H9 (cell line): ENCODE results near the gene NPM3. TPM values are rescaled to one million over a fixed set of nuclear protein-coding genes. Genes with fewer than 3 reads are reported as not detected.

Source experiments
- DNase-seq: peaks from one replicate; pipeline ENCODE4 v3.0.0-alpha.2; 2017
- H2AFZ ChIP-seq: one replicate; pipeline ENCODE4 v1.6.1; 2013; ENCODE audit warnings: mild to moderate bottlenecking, low read length, control low read depth, moderate library complexity
- H2AK5ac ChIP-seq: 2 replicates; pipeline ENCODE4 v1.6.1; 2013; ENCODE audit warnings: low read length, control low read depth, mixed read lengths; ENCODE audit not compliant: insufficient read length
- H2BK120ac ChIP-seq: one replicate; pipeline ENCODE4 v1.6.1; 2013; ENCODE audit warnings: low read depth, mild to moderate bottlenecking, low read length, control low read depth, inconsistent platforms; ENCODE audit not compliant: poor library complexity, severe bottlenecking
- H2BK12ac ChIP-seq: 2 replicates; pipeline ENCODE4 v1.6.1; 2013; ENCODE audit warnings: low read length, control low read depth, mixed read lengths, low read depth; ENCODE audit not compliant: insufficient read length
- H2BK15ac ChIP-seq: 2 replicates; pipeline ENCODE4 v1.6.1; 2013; ENCODE audit warnings: low read depth, low read length, control low read depth
- H2BK20ac ChIP-seq: one replicate; pipeline ENCODE4 v1.6.1; 2013; ENCODE audit warnings: low read depth, mild to moderate bottlenecking, low read length, control low read depth, inconsistent platforms; ENCODE audit not compliant: poor library complexity, severe bottlenecking
- H2BK5ac ChIP-seq: 2 replicates; pipeline ENCODE4 v1.6.1; 2013; ENCODE audit warnings: low read length, control low read depth, mixed read lengths; ENCODE audit not compliant: insufficient read length
- H3K14ac ChIP-seq: 2 replicates; pipeline ENCODE4 v1.6.1; 2013; ENCODE audit warnings: low read length, control low read depth; ENCODE audit not compliant: insufficient read depth
- H3K18ac ChIP-seq: 2 replicates; pipeline ENCODE4 v1.6.1; 2013; ENCODE audit warnings: low read depth, mild to moderate bottlenecking, mixed read lengths, low read length, control low read depth; ENCODE audit not compliant: insufficient read length
- H3K23ac ChIP-seq: 2 replicates; pipeline ENCODE4 v1.6.1; 2013; ENCODE audit warnings: low read length, control low read depth, mixed read lengths, low read depth; ENCODE audit not compliant: insufficient read length
- H3K23me2 ChIP-seq: 2 replicates; pipeline ENCODE4 v1.6.1; 2013; ENCODE audit warnings: low read depth, mild to moderate bottlenecking, mixed read lengths, low read length, control low read depth; ENCODE audit not compliant: insufficient read length, poor library complexity, severe bottlenecking
- H3K27ac ChIP-seq: 2 replicates; pipeline ENCODE4 v1.5.1; 2013; ENCODE audit warnings: low read length, control low read depth, mixed read lengths, low read depth; ENCODE audit not compliant: insufficient read length
- H3K27me3 ChIP-seq: 2 replicates; pipeline ENCODE4 v1.6.1; 2013; ENCODE audit warnings: low read length, control low read depth, inconsistent platforms; ENCODE audit not compliant: insufficient read depth
- H3K4ac ChIP-seq: 2 replicates; pipeline ENCODE4 v1.6.1; 2013; ENCODE audit warnings: low read depth, mild to moderate bottlenecking, control low read depth, inconsistent platforms, low read length, moderate library complexity
- H3K4me1 ChIP-seq: 2 replicates; pipeline ENCODE4 v1.6.1; 2013; ENCODE audit warnings: low read length, control low read depth, inconsistent platforms; ENCODE audit not compliant: insufficient read depth
- H3K4me2 ChIP-seq: 2 replicates; pipeline ENCODE4 v1.6.1; 2013; ENCODE audit warnings: low read length, control low read depth, mixed read lengths; ENCODE audit not compliant: insufficient read length, insufficient read depth
- H3K56ac ChIP-seq: 2 replicates; pipeline ENCODE4 v1.6.1; 2013; ENCODE audit warnings: low read depth, mild to moderate bottlenecking, mixed read lengths, low read length, control low read depth; ENCODE audit not compliant: insufficient read length
- H3K79me1 ChIP-seq: 2 replicates; pipeline ENCODE4 v1.6.1; 2013; ENCODE audit warnings: low read depth, mild to moderate bottlenecking, moderate library complexity, low read length, control low read depth, inconsistent platforms; ENCODE audit not compliant: insufficient read depth, poor library complexity, severe bottlenecking
- H3K79me2 ChIP-seq: 2 replicates; pipeline ENCODE4 v1.6.1; 2013; ENCODE audit warnings: low read length, control low read depth, inconsistent platforms; ENCODE audit not compliant: insufficient read depth
- H3K9ac ChIP-seq: 2 replicates; pipeline ENCODE4 v1.6.1; 2013; ENCODE audit warnings: low read length, control low read depth, mixed read lengths; ENCODE audit not compliant: insufficient read length; ENCODE audit errors: extremely low read depth
- H3K9me3 ChIP-seq: one replicate; pipeline ENCODE4 v1.6.1; 2013; ENCODE audit warnings: low read depth, low read length, inconsistent platforms; ENCODE audit not compliant: control insufficient read depth
- H3T11ph ChIP-seq: one replicate; pipeline ENCODE4 v1.6.1; 2013; ENCODE audit warnings: mild to moderate bottlenecking, low read length, control low read depth, inconsistent platforms
- H4K20me1 ChIP-seq: one replicate; pipeline ENCODE4 v1.6.1; 2013; ENCODE audit not compliant: control insufficient read depth, insufficient read length, insufficient read depth
- H4K5ac ChIP-seq: 2 replicates; pipeline ENCODE4 v1.6.1; 2013; ENCODE audit warnings: low read depth, mild to moderate bottlenecking, mixed read lengths, low read length, control low read depth; ENCODE audit not compliant: insufficient read length
- H4K8ac ChIP-seq: replicated peaks from 2 replicates; pipeline ENCODE4 v1.6.1; 2013; ENCODE audit warnings: low read length, control low read depth, mixed read lengths, low read depth; ENCODE audit not compliant: insufficient read length
- H4K91ac ChIP-seq: 2 replicates; pipeline ENCODE4 v1.6.1; 2013; ENCODE audit warnings: low read depth, mild to moderate bottlenecking, moderate library complexity, mixed read lengths, low read length, control low read depth; ENCODE audit not compliant: insufficient read length
- H3K27ac Mint-ChIP-seq, 3 experiments: 2 replicates in 2 of 3; 3 replicates in 1 of 3; pipeline ENCODE4 v1.8.0; 2020 to 2021; ENCODE audit warnings: mixed read lengths in 3 of 3, mild to moderate bottlenecking in 1 of 3, moderate library complexity in 1 of 3
- H3K27me3 Mint-ChIP-seq: 2 replicates; pipeline ENCODE4 v1.8.0; 2021; ENCODE audit warnings: low read depth, mild to moderate bottlenecking, moderate library complexity, mixed read lengths
- H3K36me3 Mint-ChIP-seq, 3 experiments: 2 replicates in 2 of 3; 3 replicates in 1 of 3; pipeline ENCODE4 v1.8.0; 2020 to 2021; ENCODE audit warnings: low read depth in 3 of 3, mixed read lengths in 3 of 3; ENCODE audit not compliant: insufficient read depth in 1 of 3
- H3K4me1 Mint-ChIP-seq, 2 experiments: 2 replicates each; pipeline ENCODE4 v1.8.0; 2020; ENCODE audit warnings: mixed read lengths in 2 of 2
- H3K4me3 Mint-ChIP-seq, 2 experiments: 2 replicates in 1 of 2; 3 replicates in 1 of 2; pipeline ENCODE4 v1.8.0; 2020 to 2021; ENCODE audit warnings: mild to moderate bottlenecking in 2 of 2, mixed read lengths in 2 of 2, moderate library complexity in 1 of 2
- H3K9me3 Mint-ChIP-seq, 2 experiments: 2 replicates in 1 of 2; 3 replicates in 1 of 2; pipeline ENCODE4 v1.8.0; 2020; ENCODE audit warnings: mild to moderate bottlenecking in 2 of 2, mixed read lengths in 2 of 2, moderate library complexity in 1 of 2
- WGBS: extraction: QIAGEN DNeasy Blood & Tissue Kit; methylation state at CpG from one replicate; pipeline ENCODE4 v1.1.7; 2013; ENCODE audit warnings: missing lambda C conversion rate, low lambda C conversion rate, mixed read lengths; ENCODE audit not compliant: insufficient read length; ENCODE audit errors: extremely low coverage; 5-methylcytosine and 5-hydroxymethylcytosine counted together
- total RNA-seq: library from RNA; stranded (reverse); gene quantifications from 2 replicates; pipeline ENCODE4 v1.2.1, GENCODE V29; 2021
- TF ChIP-seq, protein P1 (sequence below): fragments of 200-600 bp; sonication (generic); conservative IDR thresholded peaks from 3 replicates; pipeline ENCODE4 v1.8.0; 2021; ENCODE audit warnings: antibody characterized with exemption, mild to moderate bottlenecking

NPM3 gene
- total RNA-seq, 1 experiment from 2014 or later, result 133 TPM

- no peak overlapping the region for H3K4ac ChIP-seq
- Mint-ChIP-seq H3K4me1 (peaks cover 41 to 61% of the 10 kb centered on the region in 2 experiments), H3K27ac (peak overlapping the region in 1 of 3 experiments; percentile 79; a peak in 3 of 7 replicates), H3K4me3 (peak overlapping the region; percentile 100), H3K27me3 (peaks cover 28% of the 10 kb centered on the region), H3K9me3 (no peaks in the 10 kb centered on the region; a peak in 1 of 5 replicates), H3K36me3 (peaks cover 8 to 29% (median 16%) of the 10 kb centered on the region in 3 experiments)
- H2AFZ ChIP-seq, result no peak overlapping the region
- H2BK15ac ChIP-seq, result no peak overlapping the region
- no peak overlapping the region for H2AK5ac ChIP-seq
- peaks cover 2% of the 10 kb centered on the region; the same call in 1 of the 2 replicates for H3K79me2 ChIP-seq
- H3K14ac ChIP-seq, result no peak overlapping the region
- peak overlapping the region; percentile 98 for H3K4me2 ChIP-seq
- H2BK20ac ChIP-seq, result no peak overlapping the region
- TF ChIP-seq, protein P1, sequence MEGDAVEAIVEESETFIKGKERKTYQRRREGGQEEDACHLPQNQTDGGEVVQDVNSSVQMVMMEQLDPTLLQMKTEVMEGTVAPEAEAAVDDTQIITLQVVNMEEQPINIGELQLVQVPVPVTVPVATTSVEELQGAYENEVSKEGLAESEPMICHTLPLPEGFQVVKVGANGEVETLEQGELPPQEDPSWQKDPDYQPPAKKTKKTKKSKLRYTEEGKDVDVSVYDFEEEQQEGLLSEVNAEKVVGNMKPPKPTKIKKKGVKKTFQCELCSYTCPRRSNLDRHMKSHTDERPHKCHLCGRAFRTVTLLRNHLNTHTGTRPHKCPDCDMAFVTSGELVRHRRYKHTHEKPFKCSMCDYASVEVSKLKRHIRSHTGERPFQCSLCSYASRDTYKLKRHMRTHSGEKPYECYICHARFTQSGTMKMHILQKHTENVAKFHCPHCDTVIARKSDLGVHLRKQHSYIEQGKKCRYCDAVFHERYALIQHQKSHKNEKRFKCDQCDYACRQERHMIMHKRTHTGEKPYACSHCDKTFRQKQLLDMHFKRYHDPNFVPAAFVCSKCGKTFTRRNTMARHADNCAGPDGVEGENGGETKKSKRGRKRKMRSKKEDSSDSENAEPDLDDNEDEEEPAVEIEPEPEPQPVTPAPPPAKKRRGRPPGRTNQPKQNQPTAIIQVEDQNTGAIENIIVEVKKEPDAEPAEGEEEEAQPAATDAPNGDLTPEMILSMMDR, result no peak
- peaks cover 2% of the 10 kb centered on the region for H4K20me1 ChIP-seq
- H4K91ac ChIP-seq, result no peak overlapping the region
- H3K18ac ChIP-seq, result no peak overlapping the region
- H2BK12ac ChIP-seq, result no peak overlapping the region
- no peak overlapping the region for H2BK5ac ChIP-seq
- no peak overlapping the region for H3K23ac ChIP-seq
- H3K27me3 ChIP-seq, result peaks cover 20% of the 10 kb centered on the region; the same call in 1 of the 2 replicates
- no peak overlapping the region for H3K56ac ChIP-seq
- H3K4me1 ChIP-seq, result peaks cover 5% of the 10 kb centered on the region; the same call in 1 of the 2 replicates
- DNase-seq, result no peak
- peaks cover 28% of the 10 kb centered on the region for H3K23me2 ChIP-seq
- H3K27ac ChIP-seq, result no peak overlapping the region
- H4K8ac ChIP-seq, result no peak overlapping the region
- H3K9me3 ChIP-seq, result no peaks in the 10 kb centered on the region
- H4K5ac ChIP-seq, result no peak overlapping the region
- H3T11ph ChIP-seq, result no peak overlapping the region
- no CpG with 5 or more reads among the region's 7 CpGs for WGBS
- no peaks in the 10 kb centered on the region for H3K79me1 ChIP-seq
- no peak overlapping the region for H3K9ac ChIP-seq
- H2BK120ac ChIP-seq, result no peak overlapping the region
These were observed 1.6 kb downstream of the NPM3 start for GRCh38 chr10:101781655-101781983.
